ENCODE results near the gene MRPS2.

MRPS2 gene

DNA sequence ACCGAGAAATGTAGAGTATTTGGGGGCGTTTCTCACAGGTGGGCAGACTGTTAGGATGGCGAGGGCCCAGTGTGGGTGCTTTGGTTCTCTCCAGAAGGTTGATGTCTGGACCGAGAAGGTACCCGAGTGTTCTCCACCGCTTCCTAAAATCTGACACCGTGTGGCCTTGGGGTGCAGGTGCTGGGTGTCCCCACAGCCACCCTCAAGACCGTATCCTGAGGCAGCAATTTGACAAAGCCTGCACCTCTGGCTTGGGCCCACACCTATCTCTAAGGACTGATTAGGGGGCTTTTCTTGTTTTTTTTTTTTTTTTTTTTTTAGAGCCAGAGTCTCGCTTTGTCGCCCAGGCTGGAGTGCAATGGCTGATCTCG lies 19.6 kb upstream of the MRPS2 start:
- no peak for DNase-seq (ENCODE audit: low read depth)
- peak overlapping the region; percentile 86 for H3K4me3 ChIP-seq (ENCODE audit: control insufficient read depth, low read depth, low read length)
- TF ChIP-seq, protein P1, sequence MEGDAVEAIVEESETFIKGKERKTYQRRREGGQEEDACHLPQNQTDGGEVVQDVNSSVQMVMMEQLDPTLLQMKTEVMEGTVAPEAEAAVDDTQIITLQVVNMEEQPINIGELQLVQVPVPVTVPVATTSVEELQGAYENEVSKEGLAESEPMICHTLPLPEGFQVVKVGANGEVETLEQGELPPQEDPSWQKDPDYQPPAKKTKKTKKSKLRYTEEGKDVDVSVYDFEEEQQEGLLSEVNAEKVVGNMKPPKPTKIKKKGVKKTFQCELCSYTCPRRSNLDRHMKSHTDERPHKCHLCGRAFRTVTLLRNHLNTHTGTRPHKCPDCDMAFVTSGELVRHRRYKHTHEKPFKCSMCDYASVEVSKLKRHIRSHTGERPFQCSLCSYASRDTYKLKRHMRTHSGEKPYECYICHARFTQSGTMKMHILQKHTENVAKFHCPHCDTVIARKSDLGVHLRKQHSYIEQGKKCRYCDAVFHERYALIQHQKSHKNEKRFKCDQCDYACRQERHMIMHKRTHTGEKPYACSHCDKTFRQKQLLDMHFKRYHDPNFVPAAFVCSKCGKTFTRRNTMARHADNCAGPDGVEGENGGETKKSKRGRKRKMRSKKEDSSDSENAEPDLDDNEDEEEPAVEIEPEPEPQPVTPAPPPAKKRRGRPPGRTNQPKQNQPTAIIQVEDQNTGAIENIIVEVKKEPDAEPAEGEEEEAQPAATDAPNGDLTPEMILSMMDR (IDR thresholded peaks at IDR 0.05; ENCODE audit: control insufficient read depth, insufficient read depth, low read depth, low read length, missing control alignments): no peak

DNA sequence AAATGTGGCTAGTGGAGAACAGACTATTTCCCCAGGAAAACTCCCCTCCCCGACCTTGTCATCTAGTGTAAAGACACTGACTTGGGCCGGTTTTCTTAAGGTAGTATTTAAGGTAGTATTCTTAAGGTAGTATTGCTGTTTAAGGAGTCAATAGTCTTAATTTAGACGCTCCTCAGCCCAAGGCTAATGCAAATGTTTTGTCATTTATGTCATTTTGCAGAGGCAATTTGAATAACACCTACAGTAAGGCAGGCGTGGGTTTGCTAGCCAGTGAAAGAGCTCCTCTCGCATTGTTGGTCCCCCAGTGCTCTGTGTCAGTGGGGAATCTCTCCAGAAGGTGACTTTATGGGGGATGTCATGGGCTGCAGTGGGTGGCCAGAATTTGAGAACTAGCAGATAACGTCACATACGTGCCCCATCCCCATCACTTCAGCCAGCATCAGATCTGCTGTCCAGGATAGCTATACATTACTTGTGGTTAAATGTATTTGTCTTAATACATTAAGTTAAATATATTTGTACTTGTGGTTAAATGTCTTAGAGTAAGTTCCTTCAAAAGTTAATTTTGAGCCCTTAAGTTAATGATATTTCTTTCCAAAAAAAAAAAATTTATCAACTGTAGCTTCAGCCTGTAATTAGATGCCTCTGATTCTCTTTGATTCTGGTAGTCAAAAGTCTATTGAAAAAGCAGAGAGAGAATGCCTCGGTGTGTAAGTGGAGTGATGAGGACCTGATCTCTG lies 18.3 kb upstream of the MRPS2 start:
- no peak for DNase-seq (ENCODE audit: low read depth)
- TF ChIP-seq, protein P1 (IDR thresholded peaks at IDR 0.05; ENCODE audit: control insufficient read depth, insufficient read depth, low read depth, low read length, missing control alignments): no peak
- no peak overlapping the region for H3K4me3 ChIP-seq (ENCODE audit: control insufficient read depth, low read depth, low read length)

DNA sequence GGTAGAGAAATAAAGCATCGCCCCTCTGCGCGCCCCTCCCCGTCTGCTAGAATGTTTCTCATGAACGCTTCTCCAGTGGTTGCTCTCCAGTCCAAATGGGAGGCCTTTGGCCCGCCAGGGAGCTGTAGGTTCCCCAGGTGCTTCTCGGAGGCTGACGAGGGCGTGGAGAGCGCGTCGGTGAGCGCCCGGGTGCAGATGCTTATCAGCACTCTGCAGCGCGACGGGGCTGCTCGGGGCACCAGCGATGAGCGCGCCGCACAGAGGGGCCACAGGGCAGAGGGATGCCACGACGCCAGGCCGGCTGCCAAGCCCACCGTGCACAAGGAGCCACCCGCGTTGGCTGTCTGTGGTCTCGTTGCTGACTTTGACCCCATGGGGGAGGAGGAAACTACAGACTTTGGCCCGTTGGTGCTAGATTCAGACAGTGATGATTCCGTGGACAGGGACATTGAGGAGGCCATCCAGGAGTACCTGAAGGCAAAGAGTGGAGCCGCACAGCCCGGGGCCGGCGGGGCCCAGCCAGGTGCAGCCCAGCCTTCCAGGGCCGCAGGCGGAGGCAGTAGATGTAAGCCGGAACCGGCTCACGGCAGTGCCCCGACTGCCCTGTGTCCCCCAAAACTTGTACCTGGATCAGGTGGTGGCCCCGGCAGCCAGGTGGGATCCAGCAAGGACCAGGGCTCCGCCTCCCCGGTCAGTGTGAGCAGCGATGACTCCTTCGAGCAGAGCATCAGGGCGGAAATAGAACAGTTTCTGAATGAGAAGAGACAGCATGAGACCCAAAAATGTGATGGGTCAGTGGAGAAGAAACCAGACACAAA lies 15.8 kb upstream of the MRPS2 start:
- no peak overlapping the region for H3K4me3 ChIP-seq (ENCODE audit: control insufficient read depth, low read depth, low read length)
- no peak for DNase-seq (ENCODE audit: low read depth)
- TF ChIP-seq, protein P1 (IDR thresholded peaks at IDR 0.05; ENCODE audit: control insufficient read depth, insufficient read depth, low read depth, low read length, missing control alignments): no peak

DNA sequence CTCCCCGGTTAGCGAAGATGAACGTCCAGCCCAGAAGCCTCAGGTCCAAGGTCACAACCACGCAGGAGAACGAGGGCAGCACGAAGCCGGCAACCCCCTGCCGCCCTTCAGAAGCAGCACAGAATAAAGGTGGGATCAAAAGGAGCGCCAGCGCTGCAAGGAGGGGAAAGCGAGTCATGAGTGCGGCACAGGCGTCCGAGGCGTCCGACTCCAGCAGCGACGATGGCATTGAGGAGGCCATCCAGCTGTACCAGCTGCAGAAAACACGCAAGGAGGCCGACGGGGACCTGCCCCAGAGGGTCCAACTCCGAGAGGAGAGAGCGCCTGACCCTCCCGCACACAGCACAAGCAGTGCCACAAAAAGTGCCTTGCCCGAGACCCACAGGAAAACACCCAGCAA lies 15.1 kb upstream of the MRPS2 start:
- TF ChIP-seq, protein P1 (IDR thresholded peaks at IDR 0.05; ENCODE audit: control insufficient read depth, insufficient read depth, low read depth, low read length, missing control alignments): no peak
- DNase-seq (ENCODE audit: low read depth): no peak
- no peak overlapping the region for H3K4me3 ChIP-seq (ENCODE audit: control insufficient read depth, low read depth, low read length)

DNA sequence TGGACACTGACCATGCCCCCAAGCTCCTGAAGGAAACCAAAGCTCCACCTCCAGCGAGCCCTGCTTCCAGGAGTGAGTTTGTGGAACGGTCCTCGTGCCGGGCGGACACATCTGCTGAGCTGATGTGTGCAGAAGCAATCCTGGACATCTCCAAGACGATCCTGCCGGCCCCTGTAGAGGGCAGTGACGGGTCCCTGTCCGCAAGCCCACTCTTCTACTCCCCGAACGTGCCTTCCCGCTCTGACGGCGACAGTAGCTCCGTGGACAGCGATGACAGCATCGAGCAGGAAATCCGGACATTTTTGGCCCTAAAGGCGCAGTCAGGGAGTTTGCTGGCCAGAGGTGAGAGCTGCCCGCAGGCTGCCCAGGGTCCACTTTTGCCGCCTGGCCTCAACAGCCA lies 14.7 kb upstream of the MRPS2 start:
- no peak overlapping the region for H3K4me3 ChIP-seq (ENCODE audit: control insufficient read depth, low read depth, low read length)
- no peak for DNase-seq (ENCODE audit: low read depth)
- TF ChIP-seq, protein P1 (IDR thresholded peaks at IDR 0.05; ENCODE audit: control insufficient read depth, insufficient read depth, low read depth, low read length, missing control alignments): no peak

DNA sequence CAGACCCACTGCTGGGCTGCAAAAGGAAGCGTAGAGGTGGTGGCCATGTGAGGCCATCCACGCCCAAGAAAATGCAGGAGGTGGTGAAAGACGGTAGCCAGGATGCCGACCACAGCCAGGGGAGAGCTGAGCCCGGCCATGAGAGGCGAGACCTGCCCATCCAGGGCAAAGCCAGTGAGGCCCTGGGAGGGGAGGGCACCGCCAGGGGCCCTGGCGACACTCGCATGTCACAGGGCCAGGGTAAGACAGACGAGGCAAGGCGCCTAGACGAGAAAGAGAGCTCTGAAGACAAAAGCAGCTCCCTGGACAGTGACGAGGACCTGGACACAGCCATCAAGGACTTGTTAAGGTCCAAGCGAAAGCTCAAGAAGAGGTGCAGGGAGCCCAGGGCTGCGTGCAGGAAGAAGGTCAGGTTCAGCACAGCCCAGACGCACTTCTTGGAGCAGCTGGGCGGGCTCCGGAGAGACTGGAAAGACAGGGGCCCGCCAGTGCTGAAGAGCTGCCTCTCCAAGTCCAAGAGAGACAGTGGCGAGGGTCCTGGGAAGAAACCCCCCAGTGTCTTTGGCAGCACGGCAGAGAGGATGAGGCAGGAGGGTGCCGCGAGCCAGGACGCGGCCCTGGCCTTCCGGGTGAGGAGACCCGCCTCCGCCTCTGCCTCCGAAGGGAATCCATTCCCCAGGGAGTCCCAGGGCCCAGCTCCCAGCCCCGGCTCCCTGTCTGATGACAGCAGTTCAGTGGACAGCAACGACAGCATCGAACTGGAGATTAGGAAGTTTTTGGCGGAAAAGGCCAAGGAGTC lies 14.0 kb upstream of the MRPS2 start:
- no peak overlapping the region for H3K4me3 ChIP-seq (ENCODE audit: control insufficient read depth, low read depth, low read length)
- TF ChIP-seq, protein P1 (IDR thresholded peaks at IDR 0.05; ENCODE audit: control insufficient read depth, insufficient read depth, low read depth, low read length, missing control alignments): no peak
- no peak for DNase-seq (ENCODE audit: low read depth)

All from AG09309 (cell line).